Breast epithelium (tissue), 3 donors: ENCODE measurements around the gene BSND.

ENCODE experiments used
- POLR2AphosphoS5 ChIP-seq, 3 donors: sonication (generic); formaldehyde crosslinking; IDR thresholded peaks; one replicate each; pipeline ENCODE4 v1.6.1; 2017; ENCODE audit warnings: antibody characterized with exemption in 3 of 3
- TF ChIP-seq, protein P1 (sequence below), 3 donors: fragments of 450-650 bp; IDR thresholded peaks; one replicate each; pipeline ENCODE4 v1.5.1; 2016 to 2017; ENCODE audit warnings: antibody characterized with exemption in 3 of 3, mild to moderate bottlenecking in 3 of 3, moderate library complexity in 3 of 3

DNA sequence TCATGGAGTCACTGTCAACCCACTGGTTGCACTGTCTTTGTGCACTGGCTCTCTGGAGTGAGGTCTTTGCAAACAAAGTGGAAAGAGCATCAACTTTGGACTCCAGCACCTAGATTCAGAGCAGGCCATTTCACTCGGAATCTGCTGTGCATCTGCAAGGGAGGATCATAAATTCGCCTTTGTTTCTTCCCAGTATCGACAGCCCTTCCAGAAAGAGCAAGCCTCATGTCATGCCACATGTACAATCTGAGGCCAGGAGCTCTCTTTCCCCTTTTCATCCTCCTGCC lies 39.8 kb downstream of the BSND start:
- TF ChIP-seq, protein P1, sequence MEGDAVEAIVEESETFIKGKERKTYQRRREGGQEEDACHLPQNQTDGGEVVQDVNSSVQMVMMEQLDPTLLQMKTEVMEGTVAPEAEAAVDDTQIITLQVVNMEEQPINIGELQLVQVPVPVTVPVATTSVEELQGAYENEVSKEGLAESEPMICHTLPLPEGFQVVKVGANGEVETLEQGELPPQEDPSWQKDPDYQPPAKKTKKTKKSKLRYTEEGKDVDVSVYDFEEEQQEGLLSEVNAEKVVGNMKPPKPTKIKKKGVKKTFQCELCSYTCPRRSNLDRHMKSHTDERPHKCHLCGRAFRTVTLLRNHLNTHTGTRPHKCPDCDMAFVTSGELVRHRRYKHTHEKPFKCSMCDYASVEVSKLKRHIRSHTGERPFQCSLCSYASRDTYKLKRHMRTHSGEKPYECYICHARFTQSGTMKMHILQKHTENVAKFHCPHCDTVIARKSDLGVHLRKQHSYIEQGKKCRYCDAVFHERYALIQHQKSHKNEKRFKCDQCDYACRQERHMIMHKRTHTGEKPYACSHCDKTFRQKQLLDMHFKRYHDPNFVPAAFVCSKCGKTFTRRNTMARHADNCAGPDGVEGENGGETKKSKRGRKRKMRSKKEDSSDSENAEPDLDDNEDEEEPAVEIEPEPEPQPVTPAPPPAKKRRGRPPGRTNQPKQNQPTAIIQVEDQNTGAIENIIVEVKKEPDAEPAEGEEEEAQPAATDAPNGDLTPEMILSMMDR (IDR thresholded peaks at IDR 0.05), result no peak
- TF ChIP-seq POLR2AphosphoS5 (IDR thresholded peaks at IDR 0.05), result no peak
